Tibial artery (tissue), 4 donors: ENCODE measurements around the gene FOXS1.

ENCODE experiments used
- DNase-seq, 2 donors: peaks; one replicate each; pipeline ENCODE4 v3.0.0-alpha.2; 2019
- H3K27ac ChIP-seq, 2 donors: fragments of 200-600 bp; sonication (generic) in 1 of 2; 1 replicate in 1 of 2; 2 replicates in 1 of 2; pipeline ENCODE4 v1.5.1; 2018 to 2019; ENCODE audit warnings: mild to moderate bottlenecking in 1 of 2
- H3K27me3 ChIP-seq, 2 donors: fragments of 200-600 bp; sonication (generic) in 1 of 2; one replicate each; pipeline versions ENCODE4 v1.5.1 to v1.6.0; 2016 to 2019
- H3K36me3 ChIP-seq, 3 donors: fragments of 200-600 bp; sonication (generic) in 2 of 3; one replicate each; pipeline ENCODE4 v1.5.1; 2016 to 2019; ENCODE audit warnings: mild to moderate bottlenecking in 2 of 3
- H3K4me1 ChIP-seq, 4 donors: fragments of 200-600 bp; sonication (generic) in 2 of 4; 1 replicate in 3 of 4; 2 replicates in 1 of 4; pipeline ENCODE4 v1.5.1; 2016 to 2019
- H3K4me3 ChIP-seq, 2 donors: fragments of 200-600 bp; sonication (generic) in 1 of 2; 1 replicate in 1 of 2; 2 replicates in 1 of 2; pipeline ENCODE4 v1.5.1; 2018 to 2019; ENCODE audit warnings: mild to moderate bottlenecking in 2 of 2
- H3K9me3 ChIP-seq, 3 donors: fragments of 200-600 bp; sonication (generic) in 1 of 3; one replicate each; pipeline ENCODE4 v1.5.1; 2016 to 2019
- intact Hi-C: fragments of 100-400 bp; cut with DNase I; formaldehyde crosslinking; loops from one replicate; pipeline ENCODE4 v1.15.0; 2023; ENCODE audit warnings: low total_unique reads
- TF ChIP-seq, protein P1 (sequence below), 2 experiments: fragments of 200-600 bp in 1 of 2; fragments of 450-650 bp in 1 of 2; IDR thresholded peaks; one replicate each; pipeline ENCODE4 v1.5.1; 2017 to 2019; ENCODE audit warnings: antibody characterized with exemption in 2 of 2, mild to moderate bottlenecking in 1 of 2, moderate library complexity in 1 of 2

FOXS1 gene

DNA sequence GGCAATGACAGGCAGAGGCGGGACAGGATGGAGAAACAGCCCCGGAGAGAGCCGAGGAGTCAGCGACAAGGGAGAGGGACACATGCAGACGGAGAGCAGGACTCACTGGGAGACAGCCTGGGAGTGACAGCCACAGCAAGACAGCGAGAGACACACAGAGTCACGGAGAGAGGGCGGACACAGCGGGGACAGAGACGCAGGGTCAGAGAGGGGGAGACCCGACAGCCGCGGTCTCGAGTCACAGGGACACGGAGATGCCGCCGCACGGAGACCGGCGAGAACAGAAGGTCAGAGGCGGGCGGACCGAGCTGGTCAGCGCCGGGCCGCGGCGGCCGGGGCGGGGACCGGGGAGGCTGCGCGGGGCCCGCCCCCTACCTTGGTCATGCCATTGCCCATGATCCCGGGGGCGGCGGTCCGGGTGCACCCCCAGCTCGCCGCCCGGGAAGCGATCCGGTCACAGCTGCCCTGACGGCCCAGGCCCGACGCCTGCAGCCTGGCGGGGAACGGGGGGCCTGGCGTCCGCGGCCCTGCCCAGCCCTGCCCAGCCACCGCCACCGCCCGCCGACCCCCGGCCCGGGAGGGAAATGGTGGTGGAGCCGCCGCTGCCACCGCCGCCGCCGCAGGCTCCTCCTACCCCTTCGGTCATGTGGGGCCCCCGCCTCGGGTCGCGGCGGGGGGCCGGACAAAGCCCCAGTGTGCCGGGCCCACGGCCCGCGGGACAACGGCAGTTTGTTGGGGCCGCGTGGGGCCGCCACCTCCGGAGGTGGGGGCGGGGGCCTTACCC is 24.7 kb upstream of the FOXS1 start, which contains the start of the genes DUSP15 and TTLL9:
DUSP15 (minus strand) TSS at position 586 of the 784 bp plus-strand sequence; CDS start at position 396, 190 bp downstream.
TTLL9 (plus strand) TSS at position 693 of the 784 bp plus-strand sequence. CDS start 493 bp downstream, outside the sequence.
- no peaks in the 10 kb centered on the region for H3K27me3 ChIP-seq
- peak within 1 kb of the TSS; percentile 77 to 78 for H3K27ac ChIP-seq
- no peaks in the 10 kb centered on the region for H3K9me3 ChIP-seq
- peak within 1 kb of the TSS; percentile 64 to 73 for H3K4me3 ChIP-seq
- peak; percentile 49 to 80 for DNase-seq
- intact Hi-C loops, result no loop called here
- no peaks in the 10 kb centered on the region for H3K36me3 ChIP-seq
- TF ChIP-seq, protein P1, sequence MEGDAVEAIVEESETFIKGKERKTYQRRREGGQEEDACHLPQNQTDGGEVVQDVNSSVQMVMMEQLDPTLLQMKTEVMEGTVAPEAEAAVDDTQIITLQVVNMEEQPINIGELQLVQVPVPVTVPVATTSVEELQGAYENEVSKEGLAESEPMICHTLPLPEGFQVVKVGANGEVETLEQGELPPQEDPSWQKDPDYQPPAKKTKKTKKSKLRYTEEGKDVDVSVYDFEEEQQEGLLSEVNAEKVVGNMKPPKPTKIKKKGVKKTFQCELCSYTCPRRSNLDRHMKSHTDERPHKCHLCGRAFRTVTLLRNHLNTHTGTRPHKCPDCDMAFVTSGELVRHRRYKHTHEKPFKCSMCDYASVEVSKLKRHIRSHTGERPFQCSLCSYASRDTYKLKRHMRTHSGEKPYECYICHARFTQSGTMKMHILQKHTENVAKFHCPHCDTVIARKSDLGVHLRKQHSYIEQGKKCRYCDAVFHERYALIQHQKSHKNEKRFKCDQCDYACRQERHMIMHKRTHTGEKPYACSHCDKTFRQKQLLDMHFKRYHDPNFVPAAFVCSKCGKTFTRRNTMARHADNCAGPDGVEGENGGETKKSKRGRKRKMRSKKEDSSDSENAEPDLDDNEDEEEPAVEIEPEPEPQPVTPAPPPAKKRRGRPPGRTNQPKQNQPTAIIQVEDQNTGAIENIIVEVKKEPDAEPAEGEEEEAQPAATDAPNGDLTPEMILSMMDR (IDR thresholded peaks at IDR 0.05), result no peak
- H3K4me1 ChIP-seq, result peaks cover 4 to 32% (median 27%) of the 10 kb centered on the region in 4 donors

DNA sequence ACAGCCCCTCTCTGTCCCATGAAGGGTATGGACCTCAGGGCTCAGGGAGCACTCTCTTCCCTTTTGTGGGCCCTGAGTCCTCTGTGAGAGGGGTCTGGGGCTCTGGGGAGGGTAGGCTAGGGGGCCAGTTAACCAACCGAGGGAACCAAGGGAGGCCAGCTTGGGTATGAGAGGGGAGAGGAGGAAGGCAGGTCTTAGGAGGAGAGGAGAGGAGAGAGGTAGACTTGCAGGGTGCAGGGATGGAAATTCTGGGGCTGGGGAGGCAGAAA is 24.2 kb upstream of the FOXS1 start:
- Histone ChIP-seq H3K36me3 (peaks cover 0 to 4% (median 0%) of the 10 kb centered on the region in 3 donors), H3K4me1 (peaks cover 4 to 32% (median 27%) of the 10 kb centered on the region in 4 donors), H3K27ac (peak overlapping the region; percentile 77 to 78), H3K27me3 (no peaks in the 10 kb centered on the region), H3K9me3 (no peaks in the 10 kb centered on the region), H3K4me3 (peak overlapping the region; percentile 64 to 73)
- no peak for DNase-seq
- intact Hi-C loops, result no loop called here
- TF ChIP-seq, protein P1 (IDR thresholded peaks at IDR 0.05), result no peak

DNA sequence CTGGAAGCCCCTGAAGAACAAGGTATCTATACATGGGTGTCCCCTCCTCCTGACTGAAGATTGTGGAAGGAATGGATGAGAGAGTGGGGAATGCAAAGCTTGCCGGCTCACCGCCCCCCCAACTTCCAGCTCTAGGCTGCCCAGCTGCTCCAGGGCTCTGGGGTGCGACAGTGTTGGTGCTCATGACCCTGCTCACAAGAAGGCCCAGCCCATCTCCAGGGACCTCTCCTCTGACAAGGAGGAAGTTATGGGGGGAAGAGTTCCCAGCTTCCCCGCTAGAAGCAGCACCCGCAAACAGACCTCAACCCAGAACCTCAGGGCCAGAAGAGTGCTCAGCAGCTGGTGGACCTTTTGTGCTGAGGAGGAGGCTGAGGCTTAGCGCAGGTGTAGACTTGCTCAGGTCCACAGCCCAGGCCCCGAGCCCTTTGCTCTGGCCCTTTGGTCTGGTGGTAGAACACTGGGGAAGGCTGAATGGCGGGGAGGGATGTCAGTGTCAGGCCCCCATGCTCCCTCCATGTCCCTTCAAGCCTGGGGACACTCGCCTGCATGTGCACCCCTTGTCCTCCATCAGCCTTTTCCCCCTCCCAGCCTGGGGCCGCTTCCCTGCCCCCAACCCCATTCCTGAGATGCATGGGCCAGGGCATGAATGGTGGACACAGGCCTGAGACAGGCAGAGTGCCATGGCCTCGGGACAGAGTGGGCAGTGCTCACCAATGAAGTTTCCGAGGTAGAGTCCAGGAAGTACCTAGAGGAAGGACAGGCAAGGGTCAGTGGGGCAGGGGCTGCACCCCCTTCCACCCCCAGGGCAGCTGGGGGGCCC is 23.7 kb upstream of the FOXS1 start:
- Histone ChIP-seq H3K9me3 (no peaks in the 10 kb centered on the region), H3K4me3 (peak overlapping the region; percentile 64 to 73), H3K27ac (peak overlapping the region; percentile 77 to 78), H3K27me3 (no peaks in the 10 kb centered on the region), H3K36me3 (peaks cover 0 to 5% (median 0%) of the 10 kb centered on the region in 3 donors), H3K4me1 (peaks cover 4 to 32% (median 27%) of the 10 kb centered on the region in 4 donors)
- DNase-seq, result no peak
- TF ChIP-seq, protein P1 (IDR thresholded peaks at IDR 0.05), result no peak
- intact Hi-C loops, result no loop called here

DNA sequence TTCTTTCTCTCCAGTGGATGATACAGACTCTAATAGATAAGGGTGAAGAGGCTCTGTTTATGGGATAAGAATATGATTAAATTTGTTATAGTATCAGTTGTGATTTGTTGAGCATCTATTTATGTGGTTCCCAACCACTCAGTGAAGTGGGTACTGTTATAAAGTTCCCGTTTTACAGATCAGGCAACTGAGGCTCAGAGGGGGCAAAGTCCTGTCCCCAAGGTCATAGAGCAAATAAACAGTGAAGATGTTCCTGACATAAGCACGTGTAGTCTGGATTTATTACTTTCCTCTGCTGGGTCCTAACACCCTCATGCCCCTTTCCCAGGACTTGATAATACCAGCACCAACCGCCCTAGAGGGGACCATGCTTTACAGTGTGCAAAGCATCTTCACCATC is 20.8 kb upstream of the FOXS1 start:
- no peak overlapping the region for H3K27ac ChIP-seq
- intact Hi-C loops, result no loop called here
- H3K4me3 ChIP-seq, result no peak overlapping the region
- TF ChIP-seq, protein P1 (IDR thresholded peaks at IDR 0.05), result no peak
- H3K27me3 ChIP-seq, result peaks cover 0 to under 1% of the 10 kb centered on the region in 2 donors
- DNase-seq, result no peak
- peaks cover 0 to 5% (median 0%) of the 10 kb centered on the region in 3 donors for H3K36me3 ChIP-seq
- peaks cover 5 to 40% (median 31%) of the 10 kb centered on the region in 4 donors for H3K4me1 ChIP-seq
- no peaks in the 10 kb centered on the region for H3K9me3 ChIP-seq

DNA sequence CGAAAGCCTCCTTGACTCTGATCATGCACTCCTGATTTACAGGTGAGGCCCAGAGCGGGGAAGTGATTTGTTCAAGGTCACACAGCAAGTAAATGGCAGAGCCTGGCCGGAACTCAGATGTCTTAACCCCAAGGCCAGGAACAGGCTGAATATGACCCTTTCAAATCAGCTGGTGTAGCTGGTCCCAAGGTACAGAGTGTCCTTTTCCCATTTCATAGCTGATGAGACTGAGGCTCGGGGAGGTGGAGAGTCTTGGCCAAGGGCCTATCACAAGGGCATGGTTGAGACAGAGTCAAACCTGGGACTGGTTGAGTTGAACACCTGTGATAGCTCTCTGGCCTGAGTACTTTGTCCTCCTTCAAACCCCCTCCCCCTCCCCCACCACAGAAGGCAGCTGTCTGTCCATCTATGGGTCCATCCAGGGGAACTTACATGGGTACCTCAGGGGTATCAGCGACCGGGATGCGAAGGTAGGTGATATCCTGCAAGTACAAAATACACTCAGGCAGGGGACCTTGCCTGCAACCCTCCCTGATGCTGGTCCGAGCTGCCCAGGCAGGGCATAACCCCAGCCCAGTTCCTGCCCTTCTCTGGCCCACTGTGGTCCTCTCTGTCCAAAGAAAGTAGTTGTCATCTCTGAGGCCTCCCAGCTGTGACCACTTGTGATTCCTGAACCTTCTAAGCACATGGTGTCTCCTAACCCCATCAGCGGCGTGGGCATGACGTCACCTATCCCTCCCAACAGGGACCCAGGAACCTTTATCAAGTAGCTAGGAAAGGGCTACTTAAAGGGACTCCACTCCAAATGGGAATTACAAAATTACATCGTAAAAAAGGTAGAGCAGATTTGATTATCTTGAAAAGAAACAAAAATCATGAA is 19.4 kb upstream of the FOXS1 start:
- Histone ChIP-seq H3K9me3 (no peaks in the 10 kb centered on the region), H3K36me3 (peaks cover 0 to 5% (median 0%) of the 10 kb centered on the region in 3 donors), H3K4me3 (no peak overlapping the region), H3K27me3 (peaks cover 0 to 13% of the 10 kb centered on the region in 2 donors), H3K4me1 (peaks cover 9 to 44% (median 33%) of the 10 kb centered on the region in 4 donors), H3K27ac (no peak overlapping the region)
- DNase-seq, result no peak
- intact Hi-C loops, result no loop called here
- TF ChIP-seq, protein P1 (IDR thresholded peaks at IDR 0.05), result no peak
